GM23248 (cell line): ENCODE measurements around the gene BIRC7.

ENCODE experiments used
- EZH2 ChIP-seq: fragments of 200-600 bp; sonication (generic); IDR thresholded peaks from 2 replicates; pipeline ENCODE4 v1.6.1; 2018; ENCODE audit warnings: antibody characterized with exemption, mild to moderate bottlenecking; ENCODE audit not compliant: insufficient read depth, poor library complexity, severe bottlenecking
- EZH2phosphoT487 ChIP-seq: fragments of 200-600 bp; sonication (generic); IDR thresholded peaks from 2 replicates; pipeline ENCODE4 v1.6.1; 2018; ENCODE audit warnings: antibody characterized with exemption, moderate library complexity, mild to moderate bottlenecking, low read depth; ENCODE audit not compliant: insufficient read depth

- TF ChIP-seq EZH2 (no peak), EZH2phosphoT487 (no peak)
Observed at GRCh38 chr20:63216849-63217471, 18.7 kb upstream of the BIRC7 start.
